HEK293 (cell line): Measurements from ENCODE around the gene C2orf66.

ENCODE experiments used
- ZNF274 ChIP-seq, 2 experiments: fragments of 200-500 bp in 1 of 2; fragments of 450-650 bp in 1 of 2; sonication (Bioruptor generic) in 1 of 2; formaldehyde crosslinking in 1 of 2; IDR thresholded peaks; 2 replicates each; pipeline versions ENCODE4 v1.5.1 to v1.6.1; 2014 to 2016; ENCODE audit warnings: borderline replicate concordance in 1 of 2, inconsistent platforms in 1 of 2, low read length in 1 of 2, missing biosample characterization in 1 of 2, missing genetic modification characterization in 1 of 2
- ZNF555 ChIP-seq: fragments of 450-650 bp; formaldehyde crosslinking; conservative IDR thresholded peaks from 2 replicates; pipeline ENCODE4 v1.5.1; 2017; ENCODE audit warnings: missing biosample characterization, mild to moderate bottlenecking, missing genetic modification characterization, inconsistent platforms
- ZNF843 ChIP-seq: fragments of 450-650 bp; formaldehyde crosslinking; IDR thresholded peaks from 2 replicates; pipeline ENCODE4 v1.5.1; 2016; ENCODE audit warnings: missing biosample characterization, missing genetic modification characterization
- ZSCAN23 ChIP-seq: fragments of 450-650 bp; formaldehyde crosslinking; IDR thresholded peaks from 2 replicates; pipeline ENCODE4 v1.5.1; 2016; ENCODE audit warnings: missing biosample characterization, missing genetic modification characterization

- TF ChIP-seq ZNF274 (IDR thresholded peaks at IDR 0.05; ENCODE audit: low read length) (no peak), ZNF274 (tag by site-specific recombination; IDR thresholded peaks at IDR 0.05; ENCODE audit: borderline replicate concordance) (no peak), ZNF555 (tag by site-specific recombination) (no peak), ZSCAN23 (tag by site-specific recombination) (no peak), ZNF843 (tag by site-specific recombination) (no peak)
These were observed 981 bp downstream of the C2orf66 start for GRCh38 chr2:196808083-196808665.
